Astrocyte (in vitro differentiated cells and primary cell): ENCODE measurements around the gene CPTP.

Experiments used
- CTCF ChIP-seq: IDR thresholded peaks from 2 replicates; pipeline ENCODE4 v1.5.1; 2011; ENCODE audit warnings: low read depth, mild to moderate bottlenecking, inconsistent platforms, low read length, moderate library complexity; ENCODE audit not compliant: insufficient read depth
- EZH2 ChIP-seq: IDR thresholded peaks from 2 replicates; pipeline ENCODE4 v1.6.1; 2012; ENCODE audit warnings: mild to moderate bottlenecking, low read length, inconsistent platforms; ENCODE audit not compliant: insufficient read depth

DNA sequence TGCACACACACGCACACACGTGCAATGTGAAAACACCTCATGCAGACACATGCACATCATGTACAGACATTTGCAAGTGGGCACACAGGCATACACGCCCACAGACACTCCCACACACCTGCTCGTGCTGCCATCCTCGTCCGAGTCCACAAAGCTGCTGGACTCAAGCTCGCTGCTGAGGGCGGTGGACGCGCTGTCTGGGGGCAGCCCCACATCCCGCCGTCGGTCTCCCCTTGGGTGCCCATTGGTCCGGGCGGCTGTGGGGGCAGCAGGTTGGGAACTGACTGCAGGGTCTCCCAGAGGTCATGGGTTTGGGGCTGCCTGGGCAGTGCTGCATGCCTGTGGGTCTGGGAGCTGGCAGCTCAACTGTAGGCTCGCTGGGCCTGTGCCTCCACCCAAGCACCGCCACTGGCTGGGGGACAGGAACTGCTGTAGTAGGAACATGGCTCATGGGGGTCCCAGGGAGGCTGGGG, 17.0 kb downstream of the CPTP start:
- TF ChIP-seq CTCF (no peak), EZH2 (no peak)
